Posterior cingulate gyrus (tissue), 11 donors: ENCODE data around the gene DLG1.
A peak's percentile ranks its signal among the peaks of the same experiment; 100 is the strongest.
"Not testable (repeated sequence)": the region's sequence is repeated elsewhere in the genome, so short reads cannot be mapped to it uniquely, and the experiment has no call there.

ENCODE experiments used
- DNase-seq, 10 donors: peaks; one replicate each; pipeline versions ENCODE4 v3.0.0 to v3.0.0-alpha.2; 2020 to 2021; ENCODE audit warnings: mixed read lengths in 3 of 10
- intact Hi-C: fragments of 100-400 bp; cut with DNase I; formaldehyde crosslinking; loops from one replicate; pipeline ENCODE4 v1.15.1; 2023

DLG1 gene

DNA sequence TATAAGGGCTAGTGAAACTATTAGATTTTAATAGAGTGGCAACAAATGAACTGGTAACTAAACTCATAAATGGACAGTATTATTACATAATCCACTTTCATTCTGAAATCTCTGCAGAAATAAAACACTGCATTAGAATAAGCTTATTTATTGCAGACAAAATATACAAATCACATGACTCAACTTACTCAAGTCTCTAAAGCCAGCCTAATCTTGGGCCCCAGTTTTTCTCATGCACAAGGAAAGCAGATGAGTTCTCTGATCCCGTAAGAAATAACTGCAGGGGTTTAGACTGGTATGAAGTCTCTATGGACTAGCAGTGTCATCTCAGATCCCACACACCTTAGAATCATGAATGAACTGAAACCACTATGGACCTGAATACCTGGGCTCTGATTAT lies 5.8 kb downstream of the DLG1 start:
- DNase-seq, result no peak
- intact Hi-C loops, result no loop called here

DNA sequence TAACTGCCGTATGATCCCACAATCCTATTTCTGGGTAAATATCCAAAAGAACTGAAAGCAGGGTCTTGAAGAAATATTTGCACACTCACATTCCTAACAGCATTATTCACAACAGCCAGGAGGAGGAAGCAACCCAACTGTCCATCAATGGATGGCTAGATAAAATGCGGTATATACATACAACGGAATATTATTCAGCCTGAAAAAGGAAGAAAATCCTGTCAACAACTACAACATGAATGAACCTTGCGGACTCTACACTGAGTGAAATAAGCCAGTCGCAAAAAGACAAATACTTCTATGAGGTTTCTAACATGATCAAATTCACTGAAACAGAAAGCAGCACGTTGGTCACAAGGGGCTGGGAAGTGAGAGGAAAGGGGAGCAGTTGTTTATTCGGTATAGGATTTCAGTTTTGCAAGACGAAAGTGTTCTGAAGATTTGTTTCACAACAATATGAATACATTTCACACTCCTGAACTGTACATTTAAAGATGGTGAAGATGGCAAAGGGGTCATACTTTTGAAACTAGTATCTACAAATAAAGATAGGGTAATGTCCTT lies 6.2 kb downstream of the DLG1 start:
- intact Hi-C loops, result no loop called here
- no peak for DNase-seq

DNA sequence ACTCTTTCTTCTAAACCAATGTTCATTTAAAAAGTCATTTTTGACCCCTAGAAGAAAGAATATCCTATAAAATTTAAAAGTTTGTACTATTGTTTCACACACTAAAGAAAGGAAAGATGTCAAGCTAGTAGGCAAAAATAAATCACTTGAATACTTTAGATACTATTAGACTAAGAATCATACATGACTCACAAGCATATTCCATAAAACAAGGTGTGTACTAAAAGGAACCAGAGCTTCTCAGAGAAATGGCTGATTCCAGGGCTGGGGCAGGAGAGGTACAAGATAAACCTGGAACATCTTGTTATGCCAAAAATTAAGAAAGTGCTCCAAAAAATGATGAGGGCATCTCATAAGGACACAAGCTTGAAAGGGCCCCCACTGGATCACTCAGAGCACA lies 8.7 kb downstream of the DLG1 start:
- no peak for DNase-seq
- intact Hi-C loops, result no loop called here

DNA sequence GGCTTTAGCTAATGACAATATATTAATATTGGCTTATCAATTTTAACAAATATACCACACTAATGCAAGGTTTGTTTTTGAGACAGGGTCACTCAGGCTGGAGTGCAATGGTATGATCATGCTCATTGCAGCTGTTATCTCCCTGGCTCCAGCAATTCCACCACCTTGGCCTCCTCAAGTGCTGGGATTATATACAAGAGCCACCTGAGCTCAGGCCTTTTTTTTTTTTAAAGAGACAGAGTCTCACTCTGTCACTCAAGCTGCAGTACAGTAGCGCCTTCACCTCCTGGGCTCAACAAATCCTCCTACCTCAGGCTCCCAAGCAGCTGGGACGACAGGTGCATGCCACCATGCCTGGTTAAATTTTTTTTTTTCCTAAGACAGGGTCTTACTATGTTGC lies 11.7 kb downstream of the DLG1 start:
- DNase-seq, result no peak
- intact Hi-C loops, result no loop called here

DNA sequence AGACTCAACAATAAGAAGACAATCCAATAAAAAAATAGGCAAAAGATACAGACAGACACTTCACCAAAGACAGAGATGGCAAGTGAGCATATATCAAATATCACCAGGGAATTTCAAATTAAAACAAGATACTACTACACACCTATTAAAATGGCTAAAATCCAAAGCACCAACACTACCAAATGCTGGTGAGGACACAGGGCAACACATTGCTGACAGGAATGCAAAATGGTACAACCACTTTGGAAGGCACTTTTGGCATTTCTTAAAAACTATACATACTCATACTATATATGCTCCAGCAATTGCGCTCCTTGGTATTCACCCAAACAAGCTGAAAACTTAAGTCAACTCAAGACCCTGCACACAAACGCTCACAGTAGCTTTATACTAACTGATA lies 12.9 kb downstream of the DLG1 start:
- no peak for DNase-seq
- intact Hi-C loops, result no loop called here

DNA sequence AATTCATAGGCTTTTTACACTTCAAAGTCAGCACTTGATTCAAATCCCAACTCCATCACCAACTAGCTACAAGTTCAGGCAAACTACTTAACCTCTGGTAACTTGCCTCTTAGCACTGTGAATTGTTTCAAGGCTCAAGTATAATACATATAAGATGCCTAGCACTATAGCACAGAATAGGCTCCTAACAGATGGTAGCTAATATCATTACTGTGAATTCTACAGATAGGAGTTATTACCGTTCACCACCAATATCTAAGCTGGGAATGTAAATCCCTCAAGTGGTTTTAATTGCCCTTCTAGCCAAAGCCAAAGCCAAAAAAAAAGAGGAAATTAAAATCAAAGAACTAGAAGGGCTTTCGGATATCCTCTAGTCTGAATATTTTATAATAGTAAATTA lies 15.4 kb downstream of the DLG1 start:
- DNase-seq, result no peak
- intact Hi-C loops, result no loop called here

DNA sequence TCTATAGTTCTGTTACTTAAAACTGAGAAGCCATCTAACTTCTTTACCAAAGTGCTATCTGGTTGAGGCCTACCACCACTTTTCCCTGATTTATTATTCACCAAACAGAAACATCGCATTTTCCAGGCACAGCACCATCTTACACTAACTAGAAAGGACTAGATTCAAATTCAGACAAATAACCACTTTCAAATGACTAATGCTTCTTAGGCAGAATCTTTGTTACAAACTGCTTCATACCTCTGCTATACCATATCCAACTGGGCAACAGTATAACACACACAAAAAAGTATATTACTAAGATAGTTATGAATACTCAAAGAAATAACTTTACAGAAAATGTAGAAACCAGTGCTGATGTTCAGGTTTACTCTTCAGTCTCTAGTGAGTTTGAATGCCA lies 16.6 kb downstream of the DLG1 start:
- DNase-seq, result no peak
- intact Hi-C loops, result no loop called here

DNA sequence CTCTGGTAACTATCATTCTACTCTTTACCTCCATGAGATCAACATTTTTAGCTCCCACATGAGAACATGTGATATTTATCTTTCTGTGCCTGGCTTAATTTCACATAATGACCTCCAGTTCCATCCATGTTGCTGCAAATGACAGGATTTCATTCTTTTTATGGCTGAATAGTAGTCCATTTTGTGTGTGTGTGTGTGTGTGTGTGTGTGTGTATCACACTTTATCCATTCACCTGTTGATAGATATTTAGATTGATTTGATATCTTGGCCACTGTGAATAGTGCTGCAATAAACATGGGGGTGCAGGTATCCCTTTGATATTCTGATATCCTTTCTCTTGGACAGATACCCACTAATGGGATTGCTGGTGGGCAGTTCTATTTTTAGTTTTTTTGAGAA lies 18.3 kb downstream of the DLG1 start:
- intact Hi-C loops, result no loop called here
- no peak for DNase-seq

DNA sequence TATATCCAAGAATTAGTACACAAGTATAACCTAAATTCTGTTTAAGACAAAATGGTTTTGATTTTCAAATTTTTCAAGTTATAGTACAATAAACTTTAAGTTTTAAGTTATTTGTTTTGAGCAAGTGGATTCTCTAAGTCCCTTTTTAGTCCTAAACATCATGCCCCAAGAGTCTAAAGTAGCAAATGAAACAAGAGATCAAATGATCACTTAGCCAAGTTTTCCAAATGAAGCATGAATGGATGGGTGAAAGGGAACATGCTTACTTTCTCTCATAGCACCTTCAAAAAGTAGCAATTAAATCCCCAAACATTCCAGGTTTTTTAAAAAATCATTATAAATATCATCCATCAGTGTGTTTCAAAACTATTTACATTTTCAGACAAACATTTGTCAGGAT lies 19.5 kb downstream of the DLG1 start:
- intact Hi-C loops, result no loop called here
- DNase-seq, result no peak

DNA sequence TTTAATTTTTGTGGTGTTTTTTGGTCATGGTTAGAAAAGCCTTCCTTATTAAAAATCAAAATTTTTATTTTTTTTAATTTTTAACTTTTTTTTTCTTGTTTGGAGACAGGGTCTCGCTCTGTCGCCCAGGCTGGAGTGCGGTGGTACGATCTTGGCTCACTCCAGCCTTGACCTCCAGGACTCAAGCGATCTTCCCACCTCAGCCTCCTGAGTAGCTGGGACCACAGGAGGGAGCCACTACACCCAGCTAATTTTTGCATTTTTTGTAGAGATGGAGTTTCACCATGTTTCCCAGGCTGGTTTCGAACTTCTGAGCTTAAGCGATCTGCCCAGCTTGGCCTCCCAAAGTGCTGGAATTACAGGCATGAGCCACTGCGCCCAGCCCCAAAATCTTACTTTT lies 21.6 kb downstream of the DLG1 start:
- intact Hi-C loops, result not testable (repeated sequence)
- DNase-seq, result peak in 1 of 10 donors; percentile 67

DNA sequence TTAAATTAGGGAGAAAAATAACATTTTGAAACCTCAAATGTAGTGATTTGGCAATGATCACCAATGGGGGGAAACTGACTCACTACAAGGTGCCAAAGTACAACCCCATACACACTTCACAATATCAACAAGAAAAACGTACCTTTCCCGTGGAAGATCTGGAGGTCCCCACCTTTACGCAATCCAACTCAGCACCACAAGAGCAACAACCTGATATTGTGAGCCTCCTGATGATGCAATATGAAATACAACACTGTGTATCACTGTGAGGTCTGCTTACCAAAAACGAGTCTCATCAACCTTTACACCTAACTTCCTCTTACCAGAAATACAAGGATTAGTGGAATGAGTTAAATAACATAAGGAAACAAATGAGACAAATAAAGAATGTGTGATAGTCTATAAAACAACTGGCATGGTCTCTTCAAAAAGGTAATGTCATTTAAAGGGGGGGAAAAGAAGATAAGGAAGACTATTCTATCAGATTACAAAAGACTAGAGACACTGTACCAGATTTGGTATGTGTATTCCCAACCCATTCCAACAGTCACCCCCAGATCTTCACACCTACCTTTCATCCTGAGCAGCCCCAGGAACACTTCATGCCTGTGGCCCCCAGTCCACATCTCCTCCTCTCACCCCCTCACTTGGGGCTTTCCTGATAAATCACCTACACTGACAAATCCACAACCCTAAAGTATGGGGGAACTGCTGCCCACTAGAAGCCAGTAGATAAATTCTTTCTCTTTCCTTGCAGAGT lies 27.7 kb downstream of the DLG1 start:
- DNase-seq, result no peak
- intact Hi-C loops, result no loop called here

DNA sequence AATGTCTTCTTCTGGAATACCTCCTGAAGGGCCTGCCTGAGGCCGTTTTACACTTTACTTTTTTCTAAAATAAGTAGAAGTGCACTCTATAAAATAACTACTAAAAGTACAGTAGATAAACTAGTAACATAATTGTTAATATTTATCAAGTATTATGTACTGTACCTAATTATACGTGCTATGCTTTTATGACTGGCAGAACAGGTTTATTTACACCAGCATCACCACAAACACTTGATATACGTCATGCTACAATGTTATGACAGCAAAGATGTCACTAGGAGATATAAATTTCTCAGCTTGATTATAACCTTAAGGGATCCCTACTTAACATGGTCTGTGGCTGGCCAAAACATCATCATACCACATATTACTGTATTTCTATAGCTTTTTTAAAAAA lies 29.4 kb downstream of the DLG1 start:
- intact Hi-C loops, result no loop called here
- no peak for DNase-seq

DNA sequence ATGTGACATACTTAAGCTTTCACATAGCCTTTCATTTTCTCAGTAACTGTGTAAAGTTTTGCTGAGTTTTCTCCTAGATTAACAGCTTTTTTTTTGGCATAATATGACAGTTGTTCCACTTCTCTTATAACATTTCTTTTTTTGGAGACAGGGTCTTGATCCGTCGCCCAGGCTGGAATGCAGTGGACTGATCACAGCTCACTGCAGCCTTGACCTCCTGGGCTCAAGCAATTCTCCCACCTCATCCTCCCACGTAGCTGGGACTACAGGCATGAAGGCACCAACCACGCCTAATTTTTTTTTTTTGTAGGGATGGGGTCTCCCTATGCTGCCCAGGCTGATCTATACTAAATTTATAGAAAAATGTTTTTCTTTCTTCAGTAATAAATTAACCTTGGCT lies 30.1 kb downstream of the DLG1 start:
- DNase-seq, result no peak
- intact Hi-C loops, result no loop called here

DNA sequence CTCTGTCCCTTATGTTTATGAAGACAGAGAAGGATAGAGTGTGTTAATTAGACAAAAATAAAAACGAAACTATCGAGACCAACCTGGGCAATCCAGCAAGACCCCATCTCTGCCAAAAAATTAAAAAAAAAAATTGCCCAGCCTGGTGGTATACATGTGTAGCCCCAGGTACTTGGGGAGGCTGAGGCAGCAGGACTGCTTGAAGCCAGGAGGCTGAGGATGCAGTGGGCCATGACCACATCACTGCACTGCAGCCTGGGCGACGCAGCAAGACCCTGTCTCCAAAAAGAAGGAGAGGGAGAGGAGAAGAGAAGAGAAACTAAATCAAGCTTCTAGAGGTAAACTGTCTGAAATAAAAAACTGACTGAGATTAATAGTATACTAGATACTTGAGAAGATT lies 32.1 kb downstream of the DLG1 start:
- no peak for DNase-seq
- intact Hi-C loops, result no loop called here

DNA sequence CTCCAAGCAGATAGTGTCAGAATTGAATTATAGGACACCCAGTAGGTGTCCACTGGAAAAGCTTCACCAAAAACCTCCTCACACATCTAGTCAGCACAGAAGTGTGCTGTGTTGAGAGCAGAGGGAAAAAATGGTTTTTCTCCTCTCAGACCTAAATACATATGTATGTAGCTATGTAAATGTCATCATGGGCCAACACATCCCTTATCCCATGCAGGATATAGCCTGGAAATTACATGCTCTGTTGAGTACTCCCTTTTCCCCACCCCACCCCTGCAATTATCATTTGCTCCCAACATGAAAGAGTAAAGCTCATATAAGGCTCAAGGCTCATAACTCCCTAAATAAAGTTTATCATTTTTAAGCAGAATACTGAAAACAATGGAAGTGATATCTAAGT lies 35.7 kb downstream of the DLG1 start:
- no peak for DNase-seq
- intact Hi-C loops, result no loop called here

DNA sequence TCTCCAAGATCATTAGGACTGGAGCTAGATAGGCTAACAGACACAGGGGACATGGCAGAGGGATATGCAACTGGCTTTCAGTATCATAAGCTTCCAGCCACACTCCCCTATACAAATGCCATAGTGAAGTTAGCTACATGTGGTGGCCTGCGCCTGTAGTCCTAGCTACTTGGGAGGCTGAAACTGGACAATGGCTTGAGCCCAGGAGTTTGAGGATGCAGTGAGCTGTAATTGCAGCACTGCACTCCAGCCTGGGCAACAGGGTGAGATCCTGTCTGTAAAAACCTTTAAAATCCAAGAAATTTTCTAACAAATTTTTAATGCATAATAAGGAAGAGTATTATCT lies 37.3 kb downstream of the DLG1 start:
- intact Hi-C loops, result no loop called here
- no peak for DNase-seq

DNA sequence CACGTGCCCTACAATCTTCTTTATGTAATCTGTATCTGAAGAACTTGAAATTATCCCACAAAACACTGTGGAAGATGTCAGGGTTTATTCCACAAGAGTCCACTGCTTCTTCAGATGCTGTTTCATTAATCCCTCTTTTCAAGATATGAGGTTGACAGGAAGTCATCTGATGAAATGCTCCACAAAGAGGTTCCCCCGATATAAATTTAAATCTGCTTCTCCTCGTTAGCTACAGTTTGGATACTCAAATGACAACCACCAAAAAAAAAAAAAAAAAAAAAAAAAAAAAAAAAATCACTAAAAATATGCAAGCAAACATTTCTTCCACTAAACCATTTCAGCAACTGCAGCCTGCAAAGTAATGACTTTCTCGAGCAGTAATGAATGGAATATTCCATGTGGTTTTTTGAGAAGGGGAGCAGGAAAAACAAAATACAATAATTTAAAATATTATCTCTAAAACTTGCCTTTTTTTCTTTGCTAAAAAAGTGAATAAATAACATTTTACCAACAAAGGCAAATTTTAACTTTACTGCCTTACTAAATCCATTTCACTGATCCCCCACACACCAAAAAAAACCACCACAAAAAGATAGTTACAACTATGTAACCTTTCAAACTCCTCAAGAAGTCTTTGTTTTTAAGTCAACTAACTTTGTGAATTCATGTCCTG lies 37.8 kb downstream of the DLG1 start:
- DNase-seq, result no peak
- intact Hi-C loops, result no loop called here

DNA sequence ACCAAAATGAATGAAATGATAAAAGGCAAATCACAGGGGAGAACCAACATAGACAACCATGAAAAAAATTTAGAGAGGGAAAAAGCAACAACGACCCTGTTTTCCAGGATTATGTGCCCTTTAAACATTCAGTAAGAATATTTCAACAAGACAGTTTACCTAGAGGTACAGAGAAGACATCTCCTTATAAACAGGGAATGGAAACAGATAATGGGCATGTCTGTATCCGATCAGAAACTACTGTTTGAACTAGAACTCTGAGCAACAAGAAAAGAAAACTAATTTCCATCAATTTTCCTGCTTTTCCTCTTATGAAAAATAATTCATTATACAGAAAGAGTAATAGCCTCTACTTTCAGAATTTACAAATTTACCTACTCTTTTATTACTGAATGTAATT lies 39.3 kb downstream of the DLG1 start:
- DNase-seq, result no peak
- intact Hi-C loops, result loop anchor here (10.0 kb wide), 1 partner anchor 196 kb away; no protein-coding TSS in a partner anchor

DNA sequence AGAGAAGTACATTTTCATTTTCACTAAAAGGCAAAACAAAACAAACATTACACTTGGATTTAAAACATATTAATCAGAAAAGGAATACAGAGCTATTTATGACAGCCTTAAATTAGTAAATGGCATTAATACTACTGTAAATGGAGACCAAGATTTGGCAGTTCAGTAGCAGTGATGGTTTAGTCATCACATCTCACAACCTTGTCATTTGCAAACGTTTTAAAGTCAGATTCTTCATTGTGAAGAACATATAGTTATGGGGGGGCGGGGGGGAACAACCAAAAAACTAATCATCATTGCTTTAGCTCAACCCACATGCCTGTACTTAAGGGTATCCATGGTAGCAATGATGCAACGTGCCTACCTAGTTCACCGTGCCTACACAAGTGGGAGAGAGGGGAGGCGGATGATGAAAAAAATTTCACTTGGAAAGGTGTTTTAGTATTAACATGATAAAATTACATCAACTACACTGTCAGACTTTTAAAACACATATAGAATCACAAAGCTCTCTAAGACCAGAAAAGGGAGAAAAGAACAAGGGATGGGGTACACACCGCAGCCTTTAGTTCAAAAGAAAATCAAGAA lies 40.1 kb downstream of the DLG1 start:
- intact Hi-C loops, result loop anchor here (10.0 kb wide), 1 partner anchor 197 kb away; no protein-coding TSS in a partner anchor

DNA sequence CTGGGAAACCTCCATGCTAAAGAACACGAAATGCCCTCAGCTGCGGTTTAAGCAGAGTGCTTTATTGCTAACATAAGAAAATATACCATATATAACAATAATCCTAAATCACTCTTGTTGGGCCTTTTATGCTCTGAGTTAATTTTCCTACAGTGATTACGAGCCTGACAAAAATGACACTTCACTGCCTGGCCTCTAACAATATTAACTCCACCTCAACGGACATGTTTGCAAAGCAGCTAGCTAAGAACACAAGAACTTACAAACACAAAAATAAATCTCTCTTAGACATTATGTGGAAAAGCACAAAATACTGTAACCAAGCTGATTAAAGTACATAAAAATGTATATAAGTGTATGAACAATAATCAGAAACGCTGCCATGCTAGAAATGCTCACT lies 40.7 kb downstream of the DLG1 start:
- intact Hi-C loops, result loop anchor here (1.0 to 10.0 kb wide), 3 partner anchors 197 to 253 kb away; no protein-coding TSS in a partner anchor
- DNase-seq, result no peak

More for the DNA sequence above, 40.1 kb downstream of the DLG1 start:
- DNase-seq, result no peak

DNA sequence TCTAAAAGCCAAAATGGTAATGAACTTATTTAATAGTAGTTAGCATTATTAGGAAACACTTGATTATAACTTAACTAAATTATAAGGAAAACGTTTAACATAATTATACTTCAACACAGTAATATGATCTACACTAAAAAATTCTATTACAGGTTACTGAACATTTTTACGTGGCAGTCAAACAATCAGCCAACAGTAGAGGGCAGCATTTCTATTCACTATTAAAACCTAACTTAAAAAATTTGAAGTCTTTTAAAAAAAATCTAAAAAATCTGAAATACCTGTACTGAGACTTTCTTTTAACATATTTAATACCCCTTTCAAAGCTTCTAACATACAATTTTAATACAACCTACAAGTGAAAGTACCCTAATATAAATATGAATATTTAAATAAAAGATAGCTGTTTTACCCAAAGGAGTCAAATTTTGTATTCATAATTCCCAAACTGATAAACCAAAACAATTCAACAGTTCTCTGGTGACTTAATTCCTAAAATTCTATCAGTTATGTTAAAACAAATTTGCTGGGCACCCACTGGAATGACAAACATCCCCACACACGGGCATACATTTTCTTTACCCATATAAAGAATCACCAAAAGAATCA lies 41.5 kb downstream of the DLG1 start:
- intact Hi-C loops, result loop anchor here (1.0 to 10.0 kb wide), 3 partner anchors 198 to 253 kb away; no protein-coding TSS in a partner anchor
- peak in 1 of 10 donors; percentile 24 for DNase-seq
